ENCODE measurements around the gene MAPK8IP2. TPM values are rescaled to one million over a fixed set of nuclear protein-coding genes. Genes with fewer than 3 reads are reported as not detected.

MAPK8IP2 gene
- total RNA-seq, 1 experiment from 2014 or later = 1.3 TPM

GRCh38 chr22:50577987-50578775 is 22.4 kb upstream of the MAPK8IP2 start, which contains the start of gene CPT1B:
TSS of gene CPT1B (minus strand) at chr22:50578427. CDS start at chr22:50577915, 512 bp downstream.
- no peak for DNase-seq
- Histone ChIP-seq H4K20me1 (ENCODE audit: insufficient read depth, low read depth, low read length) (no peaks in the 10 kb centered on the region), H3K27ac (ENCODE audit: low read length) (no peak within 1 kb of the TSS), H3K9me2 (replicated peaks; ENCODE audit: insufficient read depth, low read length) (no peaks in the 10 kb centered on the region), H3K79me2 (ENCODE audit: low read length) (peaks cover 19% of the 10 kb centered on the region), H3K36me3 (ENCODE audit: insufficient read depth, low read length) (peaks cover 16% of the 10 kb centered on the region; the same call in 1 of the 2 replicates), H3K27me3 (ENCODE audit: low read length) (no peaks in the 10 kb centered on the region), H3K9me3 (ENCODE audit: low read length) (no peaks in the 10 kb centered on the region), H3K9ac (ENCODE audit: low read length) (no peak within 1 kb of the TSS), H3K4me1 (ENCODE audit: low read length) (peaks cover 11% of the 10 kb centered on the region), H3K4me3 (ENCODE audit: low read length) (no peak within 1 kb of the TSS), H3K4me2 (ENCODE audit: low read depth, low read length, poor library complexity, severe bottlenecking) (no peak within 1 kb of the TSS), H2AFZ (ENCODE audit: low read length) (no peak within 1 kb of the TSS)

DNA sequence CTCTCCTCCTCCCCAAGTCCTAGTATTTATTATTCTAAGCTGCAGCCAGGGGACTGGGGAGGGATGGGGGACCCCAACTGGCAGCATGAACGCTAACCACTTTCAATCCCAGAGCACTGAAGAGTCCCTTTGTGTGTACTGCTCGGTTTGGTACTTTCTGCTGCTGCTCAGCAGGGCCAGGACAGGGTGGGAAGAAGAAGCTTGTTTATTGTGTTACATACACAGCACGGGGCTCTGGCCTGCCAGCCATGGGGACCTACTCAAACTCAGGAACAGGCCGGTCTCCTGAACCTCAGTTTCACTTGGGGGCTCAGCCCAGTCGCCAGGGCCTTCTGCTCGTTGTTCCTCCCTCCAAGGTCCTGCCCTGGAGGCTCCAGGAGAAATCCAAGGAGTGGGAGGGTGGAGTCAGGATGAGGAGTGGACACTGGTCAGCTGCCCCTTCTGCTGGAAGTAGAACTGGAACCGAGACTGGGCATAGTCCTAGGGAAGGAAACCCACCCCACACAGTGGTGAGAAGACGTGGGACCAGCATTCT is 21.8 kb upstream of the MAPK8IP2 start:
- Histone ChIP-seq H3K9ac (ENCODE audit: low read length) (no peak overlapping the region), H3K4me2 (ENCODE audit: low read depth, low read length, poor library complexity, severe bottlenecking) (no peak overlapping the region), H2AFZ (ENCODE audit: low read length) (no peak overlapping the region), H3K9me2 (replicated peaks; ENCODE audit: insufficient read depth, low read length) (no peaks in the 10 kb centered on the region), H4K20me1 (ENCODE audit: insufficient read depth, low read depth, low read length) (no peaks in the 10 kb centered on the region), H3K4me3 (ENCODE audit: low read length) (no peak overlapping the region), H3K4me1 (ENCODE audit: low read length) (peaks cover 15% of the 10 kb centered on the region), H3K27me3 (ENCODE audit: low read length) (no peaks in the 10 kb centered on the region), H3K9me3 (ENCODE audit: low read length) (no peaks in the 10 kb centered on the region), H3K27ac (ENCODE audit: low read length) (no peak overlapping the region), H3K79me2 (ENCODE audit: low read length) (peaks cover 26% of the 10 kb centered on the region), H3K36me3 (ENCODE audit: insufficient read depth, low read length) (peaks cover 16% of the 10 kb centered on the region; the same call in 1 of the 2 replicates)
- no peak for DNase-seq

- no peak for DNase-seq
- Histone ChIP-seq H3K4me2 (ENCODE audit: low read depth, low read length, poor library complexity, severe bottlenecking) (no peak overlapping the region), H2AFZ (ENCODE audit: low read length) (no peak overlapping the region), H3K9me2 (replicated peaks; ENCODE audit: insufficient read depth, low read length) (no peaks in the 10 kb centered on the region), H3K36me3 (ENCODE audit: insufficient read depth, low read length) (peaks cover 16% of the 10 kb centered on the region; the same call in 1 of the 2 replicates), H3K4me1 (ENCODE audit: low read length) (peaks cover 18% of the 10 kb centered on the region), H3K4me3 (ENCODE audit: low read length) (no peak overlapping the region), H3K27me3 (ENCODE audit: low read length) (no peaks in the 10 kb centered on the region), H3K79me2 (ENCODE audit: low read length) (peaks cover 32% of the 10 kb centered on the region), H3K9me3 (ENCODE audit: low read length) (no peaks in the 10 kb centered on the region), H4K20me1 (ENCODE audit: insufficient read depth, low read depth, low read length) (no peaks in the 10 kb centered on the region), H3K9ac (ENCODE audit: low read length) (no peak overlapping the region), H3K27ac (ENCODE audit: low read length) (no peak overlapping the region)
These were observed 20.8 kb upstream of the MAPK8IP2 start for GRCh38 chr22:50579752-50580151.

DNA sequence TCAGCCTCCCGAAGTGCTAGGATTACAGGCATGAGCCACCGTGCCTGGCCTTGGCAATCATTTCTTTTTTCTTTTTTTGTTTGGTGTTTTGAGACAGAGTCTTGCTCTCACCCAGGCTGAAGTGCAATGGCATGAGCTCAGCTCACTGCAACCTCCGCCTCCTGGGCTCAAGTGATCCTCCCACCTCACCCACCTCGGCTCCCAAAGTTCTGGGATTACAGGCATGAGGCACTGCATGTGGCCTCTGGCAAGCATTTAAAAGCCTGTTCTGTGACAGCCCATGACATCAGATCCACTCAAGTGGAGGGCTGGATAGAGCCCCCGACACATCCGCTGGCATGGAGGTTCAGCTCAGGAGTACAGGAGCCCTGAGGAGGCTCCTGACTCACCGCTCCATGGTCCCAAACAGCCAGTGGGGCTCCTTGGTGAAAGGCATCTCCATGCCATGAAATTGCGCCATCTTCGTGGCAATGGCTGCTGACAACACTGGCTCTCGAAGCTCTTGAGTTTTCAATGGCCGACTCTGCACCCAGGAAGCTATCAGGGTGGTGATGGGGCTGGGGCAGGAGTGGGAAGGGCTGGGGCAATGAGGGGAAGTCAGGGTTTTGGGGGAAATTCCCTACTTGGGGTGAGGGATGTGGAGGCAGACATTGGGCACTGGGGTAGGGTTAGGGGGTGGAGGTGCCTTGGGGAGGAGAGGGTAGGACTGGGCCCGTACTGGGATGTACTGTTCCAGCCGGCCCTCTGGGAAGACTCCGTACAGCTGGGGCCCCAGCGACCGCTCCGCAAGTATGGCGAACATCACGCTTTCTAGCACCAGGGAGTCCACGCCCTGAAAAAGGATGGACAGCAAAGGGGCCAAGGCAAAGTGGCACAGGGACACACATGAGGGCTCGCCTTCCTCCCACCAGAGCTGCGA is 19.3 kb upstream of the MAPK8IP2 start:
- no peaks in the 10 kb centered on the region for H3K27me3 ChIP-seq (ENCODE audit: low read length)
- peak overlapping the region; percentile 87 for H3K9ac ChIP-seq (ENCODE audit: low read length)
- H3K9me3 ChIP-seq (ENCODE audit: low read length) = no peaks in the 10 kb centered on the region
- H4K20me1 ChIP-seq (ENCODE audit: insufficient read depth, low read depth, low read length) = no peaks in the 10 kb centered on the region
- H3K4me2 ChIP-seq (ENCODE audit: low read depth, low read length, poor library complexity, severe bottlenecking) = peak overlapping the region; percentile 89
- H2AFZ ChIP-seq (ENCODE audit: low read length) = no peak overlapping the region
- H3K4me1 ChIP-seq (ENCODE audit: low read length) = peaks cover 18% of the 10 kb centered on the region
- H3K36me3 ChIP-seq (ENCODE audit: insufficient read depth, low read length) = peaks cover 11% of the 10 kb centered on the region; the same call in 1 of the 2 replicates
- peak overlapping the region; percentile 99 for H3K4me3 ChIP-seq (ENCODE audit: low read length)
- peak overlapping the region; percentile 79 for H3K27ac ChIP-seq (ENCODE audit: low read length)
- H3K9me2 ChIP-seq (replicated peaks; ENCODE audit: insufficient read depth, low read length) = no peaks in the 10 kb centered on the region
- DNase-seq = no peak
- H3K79me2 ChIP-seq (ENCODE audit: low read length) = peaks cover 32% of the 10 kb centered on the region

GRCh38 chr22:50581950-50582492 is 18.6 kb upstream of the MAPK8IP2 start:
- Histone ChIP-seq H2AFZ (ENCODE audit: low read length) (peak overlapping the region; percentile 64; the same call in 1 of the 2 replicates), H3K4me1 (ENCODE audit: low read length) (peaks cover 18% of the 10 kb centered on the region), H3K36me3 (ENCODE audit: insufficient read depth, low read length) (peaks cover 10% of the 10 kb centered on the region; the same call in 1 of the 2 replicates), H3K9ac (ENCODE audit: low read length) (peak overlapping the region; percentile 87), H3K4me3 (ENCODE audit: low read length) (peak overlapping the region; percentile 99), H4K20me1 (ENCODE audit: insufficient read depth, low read depth, low read length) (no peaks in the 10 kb centered on the region), H3K4me2 (ENCODE audit: low read depth, low read length, poor library complexity, severe bottlenecking) (peak overlapping the region; percentile 89), H3K9me2 (replicated peaks; ENCODE audit: insufficient read depth, low read length) (no peaks in the 10 kb centered on the region), H3K9me3 (ENCODE audit: low read length) (no peaks in the 10 kb centered on the region), H3K27ac (ENCODE audit: low read length) (peak overlapping the region; percentile 79), H3K27me3 (ENCODE audit: low read length) (no peaks in the 10 kb centered on the region), H3K79me2 (ENCODE audit: low read length) (peaks cover 32% of the 10 kb centered on the region)
- DNase-seq = peak; percentile 70

- H2AFZ ChIP-seq (ENCODE audit: low read length) = peak within 1 kb of the TSS; percentile 64; the same call in 1 of the 2 replicates
- H3K27ac ChIP-seq (ENCODE audit: low read length) = peak within 1 kb of the TSS; percentile 79
- peak within 1 kb of the TSS; percentile 99 for H3K4me3 ChIP-seq (ENCODE audit: low read length)
- H3K27me3 ChIP-seq (ENCODE audit: low read length) = no peaks in the 10 kb centered on the region
- peak; percentile 99 for DNase-seq
- H3K9me2 ChIP-seq (replicated peaks; ENCODE audit: insufficient read depth, low read length) = no peaks in the 10 kb centered on the region
- peak within 1 kb of the TSS; percentile 95 for H3K4me2 ChIP-seq (ENCODE audit: low read depth, low read length, poor library complexity, severe bottlenecking)
- H4K20me1 ChIP-seq (ENCODE audit: insufficient read depth, low read depth, low read length) = no peaks in the 10 kb centered on the region
- H3K9ac ChIP-seq (ENCODE audit: low read length) = peak within 1 kb of the TSS; percentile 87
- H3K4me1 ChIP-seq (ENCODE audit: low read length) = peaks cover 18% of the 10 kb centered on the region
- peaks cover 10% of the 10 kb centered on the region; the same call in 1 of the 2 replicates for H3K36me3 ChIP-seq (ENCODE audit: insufficient read depth, low read length)
- no peaks in the 10 kb centered on the region for H3K9me3 ChIP-seq (ENCODE audit: low read length)
- peaks cover 32% of the 10 kb centered on the region for H3K79me2 ChIP-seq (ENCODE audit: low read length)
These were observed 17.9 kb upstream of the MAPK8IP2 start, which contains the start of gene CHKB for GRCh38 chr22:50582493-50583293. TSS of gene CHKB (minus strand) at chr22:50582849. CDS start at chr22:50582781, 68 bp downstream.

DNA sequence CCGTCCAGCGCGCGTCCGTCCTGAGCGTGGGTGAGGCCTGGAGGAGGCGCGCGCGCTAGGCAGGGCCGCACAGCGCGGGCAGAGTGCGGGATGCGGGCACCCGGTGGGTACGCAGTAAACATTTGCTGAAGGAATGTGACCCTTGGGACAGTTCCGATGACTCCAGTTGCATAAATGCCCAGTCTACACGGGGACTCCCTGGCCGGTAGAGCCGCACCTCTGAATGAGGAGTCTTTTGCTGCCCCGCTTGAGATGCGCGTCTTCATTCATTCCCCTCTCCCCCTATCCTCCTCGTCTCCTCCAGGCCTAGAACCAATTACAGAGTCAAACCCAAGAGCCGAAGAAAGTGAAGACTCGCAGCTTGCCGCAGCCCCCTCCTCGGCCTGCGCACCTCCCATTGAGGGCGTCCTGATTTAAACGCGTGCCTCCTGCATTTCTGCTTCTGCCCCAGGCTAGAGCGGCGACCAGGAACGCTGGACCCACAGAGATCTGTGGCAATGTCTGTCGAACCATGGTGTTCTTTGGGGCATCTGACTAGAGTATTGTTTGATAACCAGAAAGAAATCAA is 17.2 kb upstream of the MAPK8IP2 start:
- no peak for DNase-seq
- Histone ChIP-seq H3K4me1 (ENCODE audit: low read length) (peaks cover 18% of the 10 kb centered on the region), H3K36me3 (ENCODE audit: insufficient read depth, low read length) (peaks cover 10% of the 10 kb centered on the region; the same call in 1 of the 2 replicates), H2AFZ (ENCODE audit: low read length) (no peak overlapping the region), H3K4me3 (ENCODE audit: low read length) (peak overlapping the region; percentile 72), H4K20me1 (ENCODE audit: insufficient read depth, low read depth, low read length) (no peaks in the 10 kb centered on the region), H3K27ac (ENCODE audit: low read length) (peak overlapping the region; percentile 57; the same call in 1 of the 2 replicates), H3K9me3 (ENCODE audit: low read length) (no peaks in the 10 kb centered on the region), H3K79me2 (ENCODE audit: low read length) (peaks cover 32% of the 10 kb centered on the region), H3K9me2 (replicated peaks; ENCODE audit: insufficient read depth, low read length) (no peaks in the 10 kb centered on the region), H3K27me3 (ENCODE audit: low read length) (no peaks in the 10 kb centered on the region), H3K4me2 (ENCODE audit: low read depth, low read length, poor library complexity, severe bottlenecking) (peak overlapping the region; percentile 95), H3K9ac (ENCODE audit: low read length) (peak overlapping the region; percentile 77)

Data from Karpas-422 (cell line).